HG02884 (cell line): ENCODE measurements around the gene KCNG4.
"Not testable (repeated sequence)": the region's sequence is repeated elsewhere in the genome, so short reads cannot be mapped to it uniquely, and the experiment has no call there.

Experiments
- ATAC-seq: cut with Tn5 transposase; IDR thresholded peaks from one replicate; pipeline ENCODE4 v1.9.1; 2021; ENCODE audit warnings: mild to moderate bottlenecking, moderate library complexity; ENCODE audit not compliant: unreplicated experiment

Gene KCNG4

GRCh38 chr16:84209989-84210388, 29.8 kb downstream of the KCNG4 start:
- ATAC-seq = no peak

GRCh38 chr16:84207879-84208278, 31.9 kb downstream of the KCNG4 start:
- ATAC-seq = no peak

GRCh38 chr16:84207251-84207650, 32.6 kb downstream of the KCNG4 start:
- no peak for ATAC-seq

- no peak for ATAC-seq
These were observed 33.7 kb downstream of the KCNG4 start for GRCh38 chr16:84205976-84206691.

- not testable (repeated sequence) for ATAC-seq
These were observed 34.7 kb downstream of the KCNG4 start for GRCh38 chr16:84205123-84205522.

GRCh38 chr16:84204551-84204950, 35.3 kb downstream of the KCNG4 start:
- ATAC-seq = not testable (repeated sequence)

- ATAC-seq = no peak
These were observed 40.0 kb downstream of the KCNG4 start for GRCh38 chr16:84199861-84200260.

GRCh38 chr16:84199097-84199496, 40.7 kb downstream of the KCNG4 start:
- ATAC-seq = no peak

- no peak for ATAC-seq
These were observed 41.4 kb downstream of the KCNG4 start for GRCh38 chr16:84198401-84198800.

- no peak for ATAC-seq
These were observed 42.2 kb downstream of the KCNG4 start for GRCh38 chr16:84197466-84198128.

GRCh38 chr16:84196727-84197394, 43.0 kb downstream of the KCNG4 start:
- no peak for ATAC-seq

- ATAC-seq = no peak
These were observed 43.7 kb downstream of the KCNG4 start for GRCh38 chr16:84196101-84196500.

GRCh38 chr16:84195201-84196093, 44.4 kb downstream of the KCNG4 start:
- no peak for ATAC-seq

- ATAC-seq = no peak
These were observed 45.2 kb downstream of the KCNG4 start for GRCh38 chr16:84194470-84195200.

GRCh38 chr16:84194018-84194417, 45.8 kb downstream of the KCNG4 start:
- no peak for ATAC-seq

- no peak for ATAC-seq
These were observed 46.3 kb downstream of the KCNG4 start for GRCh38 chr16:84193480-84193879.

- no peak for ATAC-seq
These were observed 48.3 kb downstream of the KCNG4 start for GRCh38 chr16:84191466-84191865.

- no peak for ATAC-seq
These were observed 49.0 kb downstream of the KCNG4 start, which contains the start of gene ADAD2 for GRCh38 chr16:84190731-84191388. TSS of gene ADAD2 (plus strand) at chr16:84191157. CDS start at chr16:84191231, 74 bp downstream.

- peak; percentile 91 for ATAC-seq
These were observed 53.0 kb downstream of the KCNG4 start, which contains the start of gene TAF1C for GRCh38 chr16:84186685-84187437. TSS of gene TAF1C (minus strand) at chr16:84187057. CDS start at chr16:84184988, 2,069 bp downstream.
